ENCODE results near the gene SPC24. TPM values are rescaled to one million over a fixed set of nuclear protein-coding genes. Genes with fewer than 3 reads are reported as not detected.
"Not testable (repeated sequence)": the region's sequence is repeated elsewhere in the genome, so short reads cannot be mapped to it uniquely, and the experiment has no call there.

SPC24 gene
- total RNA-seq, 1 donor from 2014 or later: 3.9 TPM

DNA sequence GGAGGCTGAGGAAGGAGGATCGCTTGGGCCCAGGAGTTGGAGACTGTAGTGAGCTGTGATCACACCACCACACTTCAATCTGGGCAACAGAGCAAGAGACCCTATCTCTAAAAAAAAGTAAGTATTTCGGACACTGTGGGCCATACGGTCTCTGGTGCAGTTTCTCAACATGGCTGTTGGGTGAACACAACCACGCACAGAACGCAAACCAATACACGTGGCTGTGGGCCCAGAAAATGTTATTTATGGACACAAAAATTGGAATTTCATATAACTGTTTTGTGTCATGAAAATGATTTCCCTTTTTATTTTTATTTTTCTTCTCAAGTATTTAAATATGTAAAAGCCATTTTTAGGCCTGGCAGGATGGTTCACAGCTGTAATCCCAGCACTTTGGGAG is 46.8 kb downstream of the SPC24 start:
- Histone ChIP-seq H3K4me1 (no peaks in the 10 kb centered on the region), H3K27ac (replicated peaks) (no peak overlapping the region), H3K9me3 (replicated peaks) (no peaks in the 10 kb centered on the region), H3K27me3 (ENCODE audit: low read depth) (no peaks in the 10 kb centered on the region), H3K36me3 (peaks cover 97% of the 10 kb centered on the region), H3K4me3 (no peak overlapping the region)
- intact Hi-C loops (cut with micrococcal nuclease): no loop called here
- DNase-seq: no peak
- TF ChIP-seq, protein P1, sequence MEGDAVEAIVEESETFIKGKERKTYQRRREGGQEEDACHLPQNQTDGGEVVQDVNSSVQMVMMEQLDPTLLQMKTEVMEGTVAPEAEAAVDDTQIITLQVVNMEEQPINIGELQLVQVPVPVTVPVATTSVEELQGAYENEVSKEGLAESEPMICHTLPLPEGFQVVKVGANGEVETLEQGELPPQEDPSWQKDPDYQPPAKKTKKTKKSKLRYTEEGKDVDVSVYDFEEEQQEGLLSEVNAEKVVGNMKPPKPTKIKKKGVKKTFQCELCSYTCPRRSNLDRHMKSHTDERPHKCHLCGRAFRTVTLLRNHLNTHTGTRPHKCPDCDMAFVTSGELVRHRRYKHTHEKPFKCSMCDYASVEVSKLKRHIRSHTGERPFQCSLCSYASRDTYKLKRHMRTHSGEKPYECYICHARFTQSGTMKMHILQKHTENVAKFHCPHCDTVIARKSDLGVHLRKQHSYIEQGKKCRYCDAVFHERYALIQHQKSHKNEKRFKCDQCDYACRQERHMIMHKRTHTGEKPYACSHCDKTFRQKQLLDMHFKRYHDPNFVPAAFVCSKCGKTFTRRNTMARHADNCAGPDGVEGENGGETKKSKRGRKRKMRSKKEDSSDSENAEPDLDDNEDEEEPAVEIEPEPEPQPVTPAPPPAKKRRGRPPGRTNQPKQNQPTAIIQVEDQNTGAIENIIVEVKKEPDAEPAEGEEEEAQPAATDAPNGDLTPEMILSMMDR (IDR thresholded peaks at IDR 0.05; ENCODE audit: borderline replicate concordance): no peak

DNA sequence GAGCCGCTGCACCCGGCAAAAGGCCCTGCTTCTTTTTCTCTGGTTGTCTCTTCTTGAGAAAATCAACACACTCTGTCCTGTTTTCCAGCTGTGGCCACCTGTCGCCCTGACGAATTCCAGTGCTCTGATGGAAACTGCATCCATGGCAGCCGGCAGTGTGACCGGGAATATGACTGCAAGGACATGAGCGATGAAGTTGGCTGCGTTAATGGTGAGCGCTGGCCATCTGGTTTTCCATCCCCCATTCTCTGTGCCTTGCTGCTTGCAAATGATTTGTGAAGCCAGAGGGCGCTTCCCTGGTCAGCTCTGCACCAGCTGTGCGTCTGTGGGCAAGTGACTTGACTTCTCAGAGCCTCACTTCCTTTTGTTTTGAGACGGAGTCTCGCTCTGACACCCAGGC is 49.1 kb downstream of the SPC24 start:
- Histone ChIP-seq H3K4me1 (no peaks in the 10 kb centered on the region), H3K27me3 (ENCODE audit: low read depth) (no peaks in the 10 kb centered on the region), H3K36me3 (peaks cover 97% of the 10 kb centered on the region), H3K9me3 (replicated peaks) (no peaks in the 10 kb centered on the region), H3K27ac (replicated peaks) (peak overlapping the region; percentile 48), H3K4me3 (no peak overlapping the region)
- TF ChIP-seq, protein P1 (IDR thresholded peaks at IDR 0.05; ENCODE audit: borderline replicate concordance): peak; percentile 11
- DNase-seq: peak; percentile 80
- intact Hi-C loops (cut with micrococcal nuclease): no loop called here

GRCh38 chr19:11105014-11105636 is 50.5 kb downstream of the SPC24 start:
- DNase-seq: no peak
- H3K36me3 ChIP-seq: peaks cover 96% of the 10 kb centered on the region

GRCh38 chr19:11103667-11104066 is 51.9 kb downstream of the SPC24 start:
- intact Hi-C loops (cut with micrococcal nuclease); DNase-seq; H3K9me3 ChIP-seq (replicated peaks); H3K4me3 ChIP-seq; H3K27me3 ChIP-seq (ENCODE audit: low read depth); H3K4me1 ChIP-seq; H3K27ac ChIP-seq (replicated peaks): not testable (repeated sequence)
- H3K36me3 ChIP-seq: peaks cover 81% of the 10 kb centered on the region

More at GRCh38 chr19:11105014-11105636, 50.5 kb downstream of the SPC24 start:
- TF ChIP-seq, protein P1 (IDR thresholded peaks at IDR 0.05; ENCODE audit: borderline replicate concordance): no peak
- intact Hi-C loops (cut with micrococcal nuclease): no loop called here
- no peak overlapping the region for H3K4me3 ChIP-seq
- no peaks in the 10 kb centered on the region for H3K9me3 ChIP-seq (replicated peaks)
- H3K27me3 ChIP-seq (ENCODE audit: low read depth): no peaks in the 10 kb centered on the region
- no peak overlapping the region for H3K27ac ChIP-seq (replicated peaks)
- peaks cover 3% of the 10 kb centered on the region for H3K4me1 ChIP-seq

GRCh38 chr19:11102944-11103343 is 52.6 kb downstream of the SPC24 start:
- Histone ChIP-seq H3K36me3 (peaks cover 74% of the 10 kb centered on the region), H3K27ac (replicated peaks) (no peak overlapping the region), H3K9me3 (replicated peaks) (peaks cover 7% of the 10 kb centered on the region), H3K4me1 (peaks cover 8% of the 10 kb centered on the region), H3K4me3 (no peak overlapping the region), H3K27me3 (ENCODE audit: low read depth) (no peaks in the 10 kb centered on the region)
- DNase-seq: no peak
- intact Hi-C loops (cut with micrococcal nuclease): no loop called here
- TF ChIP-seq, protein P1 (IDR thresholded peaks at IDR 0.05; ENCODE audit: borderline replicate concordance): no peak

DNA sequence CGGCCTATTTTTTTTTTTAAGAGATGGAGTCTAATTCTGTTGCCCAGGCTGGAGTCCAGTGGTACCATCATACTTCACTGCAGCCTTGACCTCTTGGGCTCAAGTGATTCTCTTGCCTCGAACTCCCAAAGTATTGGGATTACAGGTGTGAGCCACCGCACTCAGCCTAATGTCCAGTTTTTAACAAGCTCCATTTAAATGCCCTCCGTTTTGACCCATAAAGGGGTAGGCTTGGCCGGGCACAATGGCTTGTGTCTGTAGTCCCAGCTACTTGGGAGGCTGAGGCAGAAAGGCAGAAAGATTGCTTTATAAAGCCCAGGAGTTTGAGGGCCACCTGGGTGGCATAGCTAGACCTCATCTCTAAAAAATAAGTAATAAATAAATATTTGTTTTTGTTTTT is 54.5 kb downstream of the SPC24 start:
- H3K36me3 ChIP-seq: peaks cover 55% of the 10 kb centered on the region
- DNase-seq: no peak
- H3K9me3 ChIP-seq (replicated peaks): peaks cover 7% of the 10 kb centered on the region
- H3K4me3 ChIP-seq: no peak overlapping the region
- H3K4me1 ChIP-seq: peaks cover 24% of the 10 kb centered on the region
- TF ChIP-seq, protein P1 (IDR thresholded peaks at IDR 0.05; ENCODE audit: borderline replicate concordance): no peak
- intact Hi-C loops (cut with micrococcal nuclease): no loop called here
- no peak overlapping the region for H3K27ac ChIP-seq (replicated peaks)
- no peaks in the 10 kb centered on the region for H3K27me3 ChIP-seq (ENCODE audit: low read depth)
